Gastrocnemius medialis (tissue), 4 donors: ENCODE results near the gene ATXN1. TPM values are rescaled to one million over a fixed set of nuclear protein-coding genes. Genes with fewer than 3 reads are reported as not detected.
A peak's percentile ranks its signal among the peaks of the same experiment; 100 is the strongest.

ENCODE experiments used
- ATAC-seq, 2 donors: fragments of 150-250 bp; one replicate each; pipeline ENCODE4 v1.9.1; 2016
- DNase-seq, 2 donors: peaks; one replicate each; pipeline ENCODE4 v3.0.0-alpha.2; 2019
- H3K27ac ChIP-seq, 4 donors: fragments of 200-600 bp; sonication (generic); 1 replicate in 1 of 4; 2 replicates in 3 of 4; pipeline ENCODE4 v1.5.1; 2016 to 2018; ENCODE audit warnings: mild to moderate bottlenecking in 2 of 4, moderate library complexity in 1 of 4
- H3K27me3 ChIP-seq, 3 donors: fragments of 200-600 bp; sonication (generic) in 2 of 3; 1 replicate in 1 of 3; 2 replicates in 2 of 3; pipeline versions ENCODE4 v1.5.1 to v1.6.0; 2016 to 2019; ENCODE audit warnings: mild to moderate bottlenecking in 1 of 3, moderate library complexity in 1 of 3
- H3K36me3 ChIP-seq, 2 donors: fragments of 200-600 bp; sonication (generic) in 1 of 2; one replicate each; pipeline ENCODE4 v1.5.1; 2017 to 2018
- H3K4me1 ChIP-seq, 2 donors: fragments of 200-600 bp; sonication (generic) in 1 of 2; one replicate each; pipeline ENCODE4 v1.5.1; 2016 to 2017; ENCODE audit warnings: mild to moderate bottlenecking in 2 of 2
- H3K4me3 ChIP-seq, 4 donors: fragments of 200-600 bp; sonication (generic) in 3 of 4; 1 replicate in 1 of 4; 2 replicates in 3 of 4; pipeline ENCODE4 v1.5.1; 2016 to 2019; ENCODE audit warnings: mild to moderate bottlenecking in 2 of 4
- H3K9me3 ChIP-seq, 3 donors: fragments of 200-600 bp; sonication (generic) in 2 of 3; 1 replicate in 1 of 3; 2 replicates in 2 of 3; pipeline ENCODE4 v1.5.1; 2016 to 2019
- CTCF ChIP-seq, 5 experiments: fragments of 450-650 bp in 3 of 5; fragments of 200-600 bp in 2 of 5; sonication (generic) in 2 of 5; IDR thresholded peaks in 4 of 5; conservative IDR thresholded peaks in 1 of 5; 1 replicate in 4 of 5; 2 replicates in 1 of 5; pipeline ENCODE4 v1.5.1; 2016 to 2019; ENCODE audit warnings: antibody characterized with exemption in 5 of 5, mild to moderate bottlenecking in 3 of 5, moderate library complexity in 3 of 5
- POLR2A ChIP-seq, 2 donors: fragments of 450-650 bp; IDR thresholded peaks; one replicate each; pipeline ENCODE4 v1.6.1; 2017; ENCODE audit warnings: antibody characterized with exemption in 2 of 2, mild to moderate bottlenecking in 2 of 2, moderate library complexity in 2 of 2
- in situ Hi-C, 4 donors: fragments of 200-750 bp; cut with MboI; loops; one replicate each; pipeline versions ENCODE4 v1.15.0 to v1.8.0; 2017; ENCODE audit warnings: low sequenced_read_pairs in 4 of 4
- intact Hi-C: fragments of 100-400 bp; cut with DNase I; formaldehyde crosslinking; loops from one replicate; pipeline ENCODE4 v1.15.1; 2023; ENCODE audit warnings: low total_unique reads
- total RNA-seq, 4 donors: library from RNA; depleted of rRNA; stranded (reverse); fragments of >200 nt; gene quantifications; one replicate each; pipeline versions ENCODE4 v1.1.0 to v1.2.3, GENCODE V29; 2016

ATXN1 gene
- total RNA-seq, 4 donors from 2014 or later, result 21.8 to 42.9 (median 33.1) TPM

DNA sequence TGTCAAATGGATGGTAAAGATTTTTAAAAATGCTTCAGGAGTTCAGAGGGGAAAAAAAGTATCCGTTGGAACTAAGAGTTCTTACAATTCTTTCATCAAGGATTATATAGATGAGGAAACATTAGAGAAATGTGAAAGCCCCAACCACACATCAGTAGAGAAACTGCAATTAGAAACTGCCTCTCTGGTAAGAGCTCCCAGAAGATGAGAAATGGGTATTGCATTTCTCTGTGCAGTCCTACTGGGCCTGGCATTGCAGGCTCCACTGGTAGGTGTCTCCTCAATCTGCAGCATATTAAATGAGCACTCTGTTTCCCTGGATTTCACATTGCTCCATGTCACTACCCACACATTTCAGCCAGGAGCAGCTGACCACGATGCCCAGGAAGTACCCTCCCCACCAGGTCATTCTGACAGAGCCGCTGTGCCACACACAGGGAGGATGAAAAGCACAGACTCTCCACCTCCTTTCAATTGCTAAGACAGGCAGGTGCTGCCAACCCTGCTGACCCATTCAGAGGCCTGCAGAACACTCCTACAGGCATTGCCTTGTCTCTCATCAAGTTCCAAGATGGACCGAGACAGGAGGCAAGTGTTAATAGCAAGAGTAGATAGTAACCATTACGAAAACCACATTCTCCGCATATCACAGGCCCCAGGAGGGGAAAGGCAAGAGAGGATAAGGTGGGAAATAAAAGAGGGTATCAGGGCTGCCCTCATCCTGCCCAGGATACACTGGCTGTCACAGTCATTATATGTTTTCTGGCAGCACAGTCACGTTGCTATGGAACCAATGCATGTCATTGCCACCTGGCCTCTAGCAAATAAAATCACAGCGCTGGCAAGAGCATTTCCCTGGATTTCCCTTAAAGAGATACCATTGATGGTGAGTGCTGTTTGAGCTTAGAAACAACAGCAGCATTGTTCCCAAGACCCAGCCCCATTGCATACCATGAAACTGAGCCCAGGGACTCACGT is 241.7 kb downstream of the ATXN1 start:
- ATAC-seq (no peak), DNase-seq (no peak)
- Histone ChIP-seq H3K27me3 (no peaks in the 10 kb centered on the region), H3K27ac (no peak overlapping the region), H3K4me3 (no peak overlapping the region), H3K4me1 (peaks cover 3% of the 10 kb centered on the region in 2 donors), H3K9me3 (no peaks in the 10 kb centered on the region), H3K36me3 (peaks cover 0 to 10% of the 10 kb centered on the region in 2 donors)
- TF ChIP-seq POLR2A (IDR thresholded peaks at IDR 0.05), result no peak
- no peak for TF ChIP-seq CTCF (IDR thresholded peaks at IDR 0.05 in 4 of 5, conservative IDR thresholded peaks at IDR 0.05 in 1 of 5)
- in situ Hi-C loops (loop anchor here (10.0 to 25.0 kb wide), 2 partner anchors 245 to 443 kb away; partner anchors contain the start of gene ATXN1 (in 2 of the 4)), intact Hi-C loops (loop anchor here (10.0 kb wide), 1 partner anchor 445 kb away; no protein-coding TSS in a partner anchor)

GRCh38 chr6:16518265-16518664 is 243.0 kb downstream of the ATXN1 start:
- Histone ChIP-seq H3K9me3 (no peaks in the 10 kb centered on the region), H3K4me1 (peaks cover 13 to 16% of the 10 kb centered on the region in 2 donors), H3K27me3 (no peaks in the 10 kb centered on the region), H3K36me3 (peaks cover 0 to 10% of the 10 kb centered on the region in 2 donors), H3K4me3 (no peak overlapping the region), H3K27ac (no peak overlapping the region)
- DNase-seq (no peak), ATAC-seq (no peak)
- TF ChIP-seq POLR2A (IDR thresholded peaks at IDR 0.05) (no peak), CTCF (IDR thresholded peaks at IDR 0.05 in 4 of 5, conservative IDR thresholded peaks at IDR 0.05 in 1 of 5) (no peak)
- intact Hi-C loops (loop anchor here (10.0 kb wide), 1 partner anchor 447 kb away; no protein-coding TSS in a partner anchor), in situ Hi-C loops (loop anchor here (10.0 to 25.0 kb wide), 2 partner anchors 247 to 444 kb away; partner anchors contain the start of gene ATXN1 (in 2 of the 4))

- Histone ChIP-seq H3K36me3 (no peaks in the 10 kb centered on the region), H3K4me1 (peaks cover 37% of the 10 kb centered on the region in 2 donors), H3K27me3 (no peaks in the 10 kb centered on the region), H3K9me3 (no peaks in the 10 kb centered on the region), H3K4me3 (no peak overlapping the region), H3K27ac (no peak overlapping the region)
- DNase-seq, result no peak
- in situ Hi-C loops (loop anchor here (5.0 to 25.0 kb wide), 4 partner anchors 251 to 448 kb away; partner anchors contain the start of gene ATXN1 (in 2 of the 4)), intact Hi-C loops (loop anchor here (5.0 to 10.0 kb wide), 2 partner anchors 133 to 451 kb away; no protein-coding TSS in a partner anchor)
- peak in 1 of 2 donors; percentile 58 for ATAC-seq
- TF ChIP-seq POLR2A (IDR thresholded peaks at IDR 0.05), result no peak
- peak; percentile 33 to 50 (median 36) for TF ChIP-seq CTCF (IDR thresholded peaks at IDR 0.05 in 4 of 5, conservative IDR thresholded peaks at IDR 0.05 in 1 of 5)
Measured at GRCh38 chr6:16514249-16514648, 247.0 kb downstream of the ATXN1 start.

DNA sequence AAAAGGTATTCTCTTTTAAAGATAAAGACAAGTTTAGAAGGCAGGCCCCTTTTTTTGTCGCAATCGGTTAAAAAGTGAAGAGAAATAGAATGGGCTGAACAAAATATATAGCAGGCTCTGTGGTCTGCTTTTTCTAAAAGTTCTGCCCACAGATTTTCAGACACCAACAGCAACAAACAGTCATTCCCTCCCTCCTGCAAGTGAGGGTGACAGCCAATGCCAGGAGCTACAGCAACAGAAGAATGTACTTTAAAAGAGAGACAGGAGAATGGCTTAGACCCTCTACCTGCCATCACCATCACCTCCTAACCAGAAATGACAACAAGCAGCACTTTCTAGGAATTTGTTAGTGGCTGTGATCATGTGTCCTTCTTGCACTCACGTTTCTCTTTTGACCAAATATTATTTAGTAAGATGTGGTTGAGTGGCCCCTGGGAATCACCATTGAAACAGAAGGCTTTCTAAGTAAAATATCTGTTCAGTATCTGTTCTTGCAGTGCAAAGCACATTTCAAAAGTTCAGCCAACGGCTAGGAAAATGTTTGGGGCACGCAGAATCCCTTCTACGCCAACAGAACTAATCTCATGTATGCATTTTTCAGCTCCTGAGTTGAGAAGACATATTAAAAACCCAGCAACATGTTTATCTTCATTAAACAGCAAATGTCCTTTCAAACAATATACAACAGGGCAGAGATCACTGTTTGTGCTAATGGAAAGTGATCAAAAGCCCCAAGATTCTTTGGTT is 248.5 kb downstream of the ATXN1 start:
- ATAC-seq, result no peak
- Histone ChIP-seq H3K27me3 (no peaks in the 10 kb centered on the region), H3K9me3 (no peaks in the 10 kb centered on the region), H3K4me3 (no peak overlapping the region), H3K4me1 (peaks cover 40 to 50% of the 10 kb centered on the region in 2 donors), H3K36me3 (no peaks in the 10 kb centered on the region), H3K27ac (no peak overlapping the region)
- no peak for DNase-seq
- intact Hi-C loops, result loop anchor here (2.0 to 10.0 kb wide), 3 partner anchors 135 to 452 kb away; no protein-coding TSS in a partner anchor
- in situ Hi-C loops, result loop anchor here (5.0 to 25.0 kb wide), 4 partner anchors 252 to 450 kb away; partner anchors contain the start of gene ATXN1 (in 2 of the 4)
- no peak for TF ChIP-seq CTCF (IDR thresholded peaks at IDR 0.05 in 4 of 5, conservative IDR thresholded peaks at IDR 0.05 in 1 of 5)
- no peak for TF ChIP-seq POLR2A (IDR thresholded peaks at IDR 0.05)
